HEK293 (cell line): ENCODE data around the gene FRMD4A.

Experiments
- CTCF ChIA-PET: fragments of 350-600 bp; formaldehyde crosslinking; extraction: SDS; loops from one replicate; lab custom pipeline; 2021; ENCODE audit warnings: antibody characterized with exemption; lab: Yijun Ruan, JAX
- POLR2A ChIA-PET: fragments of 300-600 bp; formaldehyde crosslinking; extraction: SDS; loops from one replicate; lab custom pipeline; 2020; ENCODE audit warnings: antibody characterized with exemption, inconsistent platforms; lab: Yijun Ruan, JAX
- H3K27ac ChIP-seq: fragments of 200-500 bp; sonication (Bioruptor generic); 2 replicates; pipeline ENCODE4 v1.5.1; 2014; ENCODE audit warnings: low read depth, low read length, control low read depth, inconsistent platforms; ENCODE audit errors: extremely low read depth
- H3K36me3 ChIP-seq, 2 experiments: fragments of 200-500 bp in 1 of 2; sonication (Bioruptor generic) in 1 of 2; 1 replicate in 1 of 2; 2 replicates in 1 of 2; pipeline ENCODE4 v1.5.1; 2014 to 2017; ENCODE audit warnings: inconsistent platforms in 2 of 2, low read length in 2 of 2; ENCODE audit not compliant: control insufficient read depth in 2 of 2, insufficient read depth in 1 of 2
- H3K4me1 ChIP-seq: fragments of 200-500 bp; sonication (Bioruptor generic); 2 replicates; pipeline ENCODE4 v1.5.1; 2014; ENCODE audit warnings: mild to moderate bottlenecking, low read length, inconsistent platforms; ENCODE audit not compliant: control insufficient read depth, insufficient read depth
- H3K4me3 ChIP-seq: 2 replicates; pipeline ENCODE4 v1.5.1; 2011; ENCODE audit warnings: low read depth, mild to moderate bottlenecking, control low read depth, low read length, moderate library complexity
- H3K9me3 ChIP-seq: fragments of 200-500 bp; sonication (Bioruptor generic); 2 replicates; pipeline ENCODE4 v1.5.1; 2014; ENCODE audit warnings: low read depth, low read length, inconsistent platforms; ENCODE audit not compliant: control insufficient read depth, insufficient read depth
- BCL6B ChIP-seq: fragments of 450-650 bp; formaldehyde crosslinking; IDR thresholded peaks from 2 replicates; pipeline ENCODE4 v1.5.1; 2017; ENCODE audit warnings: missing biosample characterization, missing genetic modification characterization
- SCRT2 ChIP-seq: fragments of 450-650 bp; formaldehyde crosslinking; IDR thresholded peaks from 2 replicates; pipeline ENCODE4 v1.5.1; 2016; ENCODE audit warnings: missing biosample characterization, missing genetic modification characterization
- YY2 ChIP-seq: fragments of 450-650 bp; formaldehyde crosslinking; IDR thresholded peaks from 2 replicates; pipeline ENCODE4 v1.5.1; 2016; ENCODE audit warnings: missing biosample characterization, missing genetic modification characterization
- ZFP69B ChIP-seq: fragments of 450-650 bp; formaldehyde crosslinking; IDR thresholded peaks from 2 replicates; pipeline ENCODE4 v1.5.1; 2016; ENCODE audit warnings: missing biosample characterization, missing genetic modification characterization
- ZNF19 ChIP-seq: fragments of 450-650 bp; formaldehyde crosslinking; IDR thresholded peaks from 2 replicates; pipeline ENCODE4; 2016; ENCODE audit warnings: missing biosample characterization, missing genetic modification characterization, low read depth
- ZNF2 ChIP-seq: fragments of 450-650 bp; formaldehyde crosslinking; IDR thresholded peaks from 2 replicates; pipeline ENCODE4 v1.5.1; 2016; ENCODE audit warnings: missing biosample characterization, missing genetic modification characterization
- ZNF280C ChIP-seq: fragments of 450-650 bp; formaldehyde crosslinking; IDR thresholded peaks from 2 replicates; pipeline ENCODE4 v1.5.1; 2016; ENCODE audit warnings: missing biosample characterization, missing genetic modification characterization
- ZNF280D ChIP-seq: fragments of 450-650 bp; formaldehyde crosslinking; IDR thresholded peaks from 2 replicates; pipeline ENCODE4 v1.5.1; 2016; ENCODE audit warnings: missing biosample characterization, missing genetic modification characterization
- ZNF302 ChIP-seq: fragments of 450-650 bp; formaldehyde crosslinking; IDR thresholded peaks from 2 replicates; pipeline ENCODE4 v1.5.1; 2016; ENCODE audit warnings: missing biosample characterization, missing genetic modification characterization, low read depth
- ZNF529 ChIP-seq: fragments of 450-650 bp; formaldehyde crosslinking; IDR thresholded peaks from 2 replicates; pipeline ENCODE4 v1.5.1; 2017; ENCODE audit warnings: missing genetic modification characterization, missing biosample characterization; ENCODE audit not compliant: insufficient replicate concordance
- ZNF692 ChIP-seq: fragments of 450-650 bp; formaldehyde crosslinking; IDR thresholded peaks from 2 replicates; pipeline ENCODE4 v1.5.1; 2016; ENCODE audit warnings: missing biosample characterization, missing genetic modification characterization
- ZNF704 ChIP-seq: fragments of 450-650 bp; formaldehyde crosslinking; IDR thresholded peaks from 2 replicates; pipeline ENCODE4 v1.5.1; 2016; ENCODE audit warnings: missing biosample characterization, missing genetic modification characterization
- ZNF792 ChIP-seq: fragments of 450-650 bp; formaldehyde crosslinking; IDR thresholded peaks from 2 replicates; pipeline ENCODE4 v1.5.1; 2016; ENCODE audit warnings: missing biosample characterization, missing genetic modification characterization

FRMD4A gene

GRCh38 chr10:14128519-14128918 is 202.2 kb downstream of the FRMD4A start:
- no peaks in the 10 kb centered on the region for H3K9me3 ChIP-seq
- POLR2A ChIA-PET, result no interaction called here
- H3K4me3 ChIP-seq, result no peak overlapping the region
- TF ChIP-seq SCRT2 (tag by site-specific recombination), result no peak
- no peak for TF ChIP-seq ZNF280C (tag by site-specific recombination)
- TF ChIP-seq ZNF302, result no peak
- TF ChIP-seq, all 188 proteins: peak for 0
- Histone ChIP-seq H3K36me3 (no peaks in the 10 kb centered on the region), H3K27ac (no peak overlapping the region), H3K4me1 (no peaks in the 10 kb centered on the region)
- CTCF ChIA-PET, result no interaction called here

- Histone ChIP-seq H3K27ac (no peak overlapping the region), H3K4me3 (no peak overlapping the region), H3K9me3 (no peaks in the 10 kb centered on the region), H3K36me3 (no peaks in the 10 kb centered on the region), H3K4me1 (no peaks in the 10 kb centered on the region)
- TF ChIP-seq ZNF692 (tag by site-specific recombination) (no peak), ZNF280D (tag by site-specific recombination) (no peak), BCL6B (tag by site-specific recombination) (no peak), ZNF19 (tag by site-specific recombination) (no peak), ZNF529 (no peak), ZNF2 (no peak), ZNF792 (tag by site-specific recombination) (no peak), YY2 (tag by site-specific recombination) (no peak), ZNF704 (tag by site-specific recombination) (no peak), ZFP69B (no peak)
- CTCF ChIA-PET, result interaction anchor here (0.7 kb wide), 1 partner anchor 114 kb away, joined by 3 read pairs; no protein-coding TSS in a partner anchor
- POLR2A ChIA-PET, result no interaction called here
These were observed 203.9 kb downstream of the FRMD4A start for GRCh38 chr10:14126697-14127440.
